GM12874 (cell line): ENCODE data around the gene CCDC124.

Source experiments
- CTCF ChIP-seq: IDR thresholded peaks from 2 replicates; pipeline ENCODE4 v1.5.1; 2011; ENCODE audit warnings: low read depth, mild to moderate bottlenecking, control low read depth, low read length, moderate library complexity; ENCODE audit not compliant: insufficient read depth

CCDC124 gene

GRCh38 chr19:17966550-17967256, 33.9 kb downstream of the CCDC124 start, which contains the start of gene KCNN1:
Gene KCNN1, plus strand, starts transcription at chr19:17967107. Its CDS starts 6,782 bp downstream, at chr19:17973889.
- TF ChIP-seq CTCF: no peak

- TF ChIP-seq CTCF: no peak
Measured at GRCh38 chr19:17967257-17968051, 34.6 kb downstream of the CCDC124 start.

GRCh38 chr19:17968362-17968761, 35.5 kb downstream of the CCDC124 start:
- TF ChIP-seq CTCF: no peak

GRCh38 chr19:17969096-17969792, 36.4 kb downstream of the CCDC124 start:
- TF ChIP-seq CTCF: no peak

- no peak for TF ChIP-seq CTCF
Measured at GRCh38 chr19:17972230-17972629, 39.4 kb downstream of the CCDC124 start.

GRCh38 chr19:17973759-17974158, 40.9 kb downstream of the CCDC124 start:
- no peak for TF ChIP-seq CTCF

- no peak for TF ChIP-seq CTCF
Measured at GRCh38 chr19:17974551-17974950, 41.7 kb downstream of the CCDC124 start.
